Mesenchymal stem cell (in vitro differentiated cells and primary cell): Measurements from ENCODE around the gene FOLR1.
"Not testable (repeated sequence)": the region's sequence is repeated elsewhere in the genome, so short reads cannot be mapped to it uniquely, and the experiment has no call there.

Experiments
- DNase-seq: peaks from one replicate; pipeline ENCODE4 v3.0.0-alpha.2; 2013
- H2AFZ ChIP-seq: one replicate; pipeline ENCODE4 v1.6.1; 2013; ENCODE audit warnings: low read depth, mild to moderate bottlenecking, control low read depth, inconsistent platforms, low read length, moderate library complexity
- H2AK5ac ChIP-seq: 2 replicates; pipeline ENCODE4 v1.6.1; 2013; ENCODE audit warnings: low read length, moderate library complexity, mild to moderate bottlenecking, inconsistent platforms; ENCODE audit not compliant: severe bottlenecking
- H2BK120ac ChIP-seq: one replicate; pipeline ENCODE4 v1.6.1; 2013; ENCODE audit warnings: low read depth, mild to moderate bottlenecking, inconsistent platforms, low read length, moderate library complexity
- H2BK12ac ChIP-seq, 2 experiments: one replicate each; pipeline ENCODE4 v1.6.1; 2013; ENCODE audit warnings: inconsistent platforms in 2 of 2, low read length in 2 of 2, mild to moderate bottlenecking in 2 of 2, moderate library complexity in 2 of 2, control low read depth in 1 of 2
- H2BK15ac ChIP-seq: one replicate; pipeline ENCODE4 v1.6.1; 2013; ENCODE audit warnings: mild to moderate bottlenecking, low read depth, inconsistent platforms; ENCODE audit not compliant: poor library complexity, severe bottlenecking
- H2BK5ac ChIP-seq: 2 replicates; pipeline ENCODE4 v1.6.1; 2013; ENCODE audit warnings: low read depth, mild to moderate bottlenecking, low read length, control low read depth, inconsistent platforms; ENCODE audit not compliant: poor library complexity, severe bottlenecking
- H3K14ac ChIP-seq, 2 experiments: one replicate each; pipeline ENCODE4 v1.6.1; 2013; ENCODE audit warnings: inconsistent platforms in 2 of 2, low read length in 2 of 2, control low read depth in 1 of 2, mild to moderate bottlenecking in 1 of 2, moderate library complexity in 1 of 2
- H3K18ac ChIP-seq, 2 experiments: one replicate each; pipeline ENCODE4 v1.6.1; 2013; ENCODE audit warnings: inconsistent platforms in 2 of 2, low read length in 2 of 2, control low read depth in 1 of 2, low read depth in 1 of 2, mild to moderate bottlenecking in 1 of 2
- H3K23ac ChIP-seq, 2 experiments: one replicate each; pipeline ENCODE4 v1.6.1; 2013; ENCODE audit warnings: inconsistent platforms in 2 of 2, low read length in 2 of 2, mild to moderate bottlenecking in 2 of 2, moderate library complexity in 2 of 2, control low read depth in 1 of 2
- H3K27ac ChIP-seq: 2 replicates; pipeline ENCODE4 v1.5.1; 2013; ENCODE audit warnings: mild to moderate bottlenecking, moderate library complexity, low read length, control low read depth, inconsistent platforms; ENCODE audit not compliant: poor library complexity, severe bottlenecking
- H3K27me3 ChIP-seq, 2 experiments: 2 replicates each; pipeline versions ENCODE4 v1.6.1 to v1.7.0; 2013; ENCODE audit warnings: low read length in 2 of 2, mild to moderate bottlenecking in 2 of 2, moderate library complexity in 2 of 2, control low read depth in 1 of 2, inconsistent platforms in 1 of 2; ENCODE audit not compliant: control insufficient read depth in 1 of 2, insufficient read depth in 1 of 2
- H3K36me3 ChIP-seq, 2 experiments: 2 replicates each; pipeline versions ENCODE4 v1.6.1 to v1.7.0; 2013; ENCODE audit warnings: low read length in 2 of 2, control low read depth in 1 of 2, inconsistent platforms in 1 of 2, low read depth in 1 of 2, mild to moderate bottlenecking in 1 of 2; ENCODE audit not compliant: insufficient read depth in 2 of 2, control insufficient read depth in 1 of 2
- H3K4ac ChIP-seq, 2 experiments: one replicate each; pipeline ENCODE4 v1.6.1; 2013; ENCODE audit warnings: inconsistent platforms in 2 of 2, low read length in 2 of 2, mild to moderate bottlenecking in 2 of 2, moderate library complexity in 2 of 2, control low read depth in 1 of 2, low read depth in 1 of 2
- H3K4me1 ChIP-seq: 2 replicates; pipeline ENCODE4 v1.6.1; 2013; ENCODE audit warnings: low read depth, low read length, control low read depth; ENCODE audit not compliant: control insufficient read depth, insufficient read depth
- H3K4me2 ChIP-seq: 2 replicates; pipeline ENCODE4 v1.6.1; 2013; ENCODE audit warnings: low read length, mild to moderate bottlenecking, inconsistent platforms; ENCODE audit not compliant: poor library complexity, severe bottlenecking
- H3K4me3 ChIP-seq, 2 experiments: 2 replicates each; pipeline versions ENCODE4 v1.5.1 to v1.7.0; 2013; ENCODE audit warnings: low read length in 2 of 2, mild to moderate bottlenecking in 2 of 2, control low read depth in 1 of 2, low read depth in 1 of 2; ENCODE audit not compliant: insufficient read depth in 1 of 2
- H3K79me1 ChIP-seq: replicated peaks from 2 replicates; pipeline ENCODE4 v1.6.1; 2013; ENCODE audit warnings: mild to moderate bottlenecking, control low read depth, low read length, inconsistent platforms; ENCODE audit not compliant: poor library complexity, severe bottlenecking
- H3K9ac ChIP-seq: 2 replicates; pipeline ENCODE4 v1.7.0; 2013; ENCODE audit warnings: mild to moderate bottlenecking, low read length, moderate library complexity
- H3K9me3 ChIP-seq: 2 replicates; pipeline ENCODE4 v1.7.0; 2013; ENCODE audit warnings: mild to moderate bottlenecking, low read length; ENCODE audit not compliant: control insufficient read depth
- H4K8ac ChIP-seq: one replicate; pipeline ENCODE4 v1.6.1; 2013; ENCODE audit warnings: inconsistent platforms, mild to moderate bottlenecking, low read length, moderate library complexity
- H4K91ac ChIP-seq: one replicate; pipeline ENCODE4 v1.6.1; 2013; ENCODE audit warnings: mild to moderate bottlenecking, low read length, inconsistent platforms
- WGBS: methylation state at CpG from one replicate; pipeline ENCODE4 v1.1.7; 2013; ENCODE audit warnings: mixed read lengths; 5-methylcytosine and 5-hydroxymethylcytosine counted together

The FOLR1 gene

GRCh38 chr11:72203163-72203562, 11.2 kb downstream of the FOLR1 start:
- Histone ChIP-seq H3K23ac (no peak overlapping the region), H4K8ac (no peak overlapping the region), H2BK120ac (no peak overlapping the region), H2BK15ac (no peak overlapping the region), H3K9ac (no peak overlapping the region), H3K4me3 (no peak overlapping the region), H2BK5ac (no peak overlapping the region), H3K4ac (no peak overlapping the region), H3K14ac (no peak overlapping the region), H3K4me1 (no peaks in the 10 kb centered on the region), H3K9me3 (no peaks in the 10 kb centered on the region), H2AK5ac (no peak overlapping the region), H2AFZ (no peak overlapping the region), H3K27me3 (peaks cover 0 to 8% of the 10 kb centered on the region in 2 experiments), H3K4me2 (no peak overlapping the region), H3K79me1 (no peaks in the 10 kb centered on the region), H3K18ac (no peak overlapping the region), H2BK12ac (no peak overlapping the region), H4K91ac (no peak overlapping the region), H3K36me3 (no peaks in the 10 kb centered on the region), H3K27ac (no peak overlapping the region)
- 94% methylated on average over 1 of the region's 2 CpGs for WGBS
- no peak for DNase-seq

GRCh38 chr11:72204886-72205285, 12.9 kb downstream of the FOLR1 start:
- H3K9ac ChIP-seq = no peak overlapping the region
- peaks cover 3% of the 10 kb centered on the region for H3K9me3 ChIP-seq
- H2AFZ ChIP-seq = no peak overlapping the region
- no peak overlapping the region for H4K91ac ChIP-seq
- H2BK12ac ChIP-seq = no peak overlapping the region
- H2BK120ac ChIP-seq = no peak overlapping the region
- no peak overlapping the region for H3K4me2 ChIP-seq
- H3K18ac ChIP-seq = no peak overlapping the region
- H3K79me1 ChIP-seq = no peaks in the 10 kb centered on the region
- no peaks in the 10 kb centered on the region for H3K4me1 ChIP-seq
- no peak overlapping the region for H3K4ac ChIP-seq
- no peak for DNase-seq
- H3K23ac ChIP-seq = no peak overlapping the region
- H3K14ac ChIP-seq = no peak overlapping the region
- H3K4me3 ChIP-seq = no peak overlapping the region
- H4K8ac ChIP-seq = no peak overlapping the region
- H2BK15ac ChIP-seq = no peak overlapping the region
- H2AK5ac ChIP-seq = no peak overlapping the region
- no peak overlapping the region for H2BK5ac ChIP-seq
- no peak overlapping the region for H3K27ac ChIP-seq
- peaks cover 0 to 12% of the 10 kb centered on the region in 2 experiments for H3K27me3 ChIP-seq
- H3K36me3 ChIP-seq = no peaks in the 10 kb centered on the region

- not testable (repeated sequence) for H3K27ac ChIP-seq, H4K91ac ChIP-seq, H2BK5ac ChIP-seq, DNase-seq, H3K4ac ChIP-seq, H3K36me3 ChIP-seq, H2BK12ac ChIP-seq, H3K4me2 ChIP-seq, H2BK120ac ChIP-seq, H3K9ac ChIP-seq, H3K18ac ChIP-seq, H3K23ac ChIP-seq, H3K9me3 ChIP-seq, H3K14ac ChIP-seq, H2AK5ac ChIP-seq, H3K4me3 ChIP-seq, H2BK15ac ChIP-seq, H2AFZ ChIP-seq, H3K79me1 ChIP-seq, H3K4me1 ChIP-seq, H4K8ac ChIP-seq
- peaks cover 0 to 12% of the 10 kb centered on the region in 2 experiments for H3K27me3 ChIP-seq
- WGBS = 89% methylated on average over 2 of the region's 2 CpGs
Measured at GRCh38 chr11:72206794-72207193, 14.9 kb downstream of the FOLR1 start.

- WGBS = 79% methylated on average over 3 of the region's 3 CpGs
- Histone ChIP-seq H3K27ac (no peak overlapping the region), H3K23ac (no peak overlapping the region), H4K8ac (no peak overlapping the region), H2AFZ (no peak overlapping the region), H3K14ac (no peak overlapping the region), H3K36me3 (no peaks in the 10 kb centered on the region), H3K27me3 (peaks cover 0 to 15% of the 10 kb centered on the region in 2 experiments), H3K9ac (no peak overlapping the region), H3K4me1 (no peaks in the 10 kb centered on the region), H2BK5ac (no peak overlapping the region), H2BK15ac (no peak overlapping the region), H3K79me1 (no peaks in the 10 kb centered on the region), H3K9me3 (peaks cover 3% of the 10 kb centered on the region), H2BK120ac (no peak overlapping the region), H2BK12ac (no peak overlapping the region), H3K4me2 (no peak overlapping the region), H3K4me3 (no peak overlapping the region), H3K4ac (no peak overlapping the region), H3K18ac (no peak overlapping the region), H2AK5ac (no peak overlapping the region), H4K91ac (no peak overlapping the region)
- no peak for DNase-seq
Measured at GRCh38 chr11:72208281-72208680, 16.3 kb downstream of the FOLR1 start.
